Stimulated activated effector memory CD8-positive, alpha-beta T cell treated with anti-CD3 and anti-CD28 coated beads, Interleukin-12 subunit alpha, Interleukin-12 subunit beta, amount 100 ng/mL, for 72 hours (primary cell): ENCODE measurements around the gene MEIS1.
A peak's percentile ranks its signal among the peaks of the same experiment; 100 is the strongest.

Source experiments
- ATAC-seq: fragments of 150-1000 bp; cut with Tn5 transposase; 2 replicates; pipeline ENCODE4 v1.10.0; 2021
- DNase-seq, 2 donors: peaks; one replicate each; pipeline ENCODE4 v3.0.0; 2021 to 2022; ENCODE audit warnings: low spot score in 2 of 2
- H3K27ac Mint-ChIP-seq: one replicate; pipeline ENCODE4 v1.8.0; 2022; ENCODE audit warnings: mild to moderate bottlenecking, mixed read lengths
- H3K36me3 Mint-ChIP-seq: one replicate; pipeline ENCODE4 v1.8.0; 2022; ENCODE audit warnings: mild to moderate bottlenecking, mixed read lengths
- H3K4me1 Mint-ChIP-seq: one replicate; pipeline ENCODE4 v1.8.0; 2022; ENCODE audit warnings: mixed read lengths
- H3K4me3 Mint-ChIP-seq: one replicate; pipeline ENCODE4 v1.8.0; 2022; ENCODE audit warnings: mild to moderate bottlenecking, mixed read lengths
- H3K9me3 Mint-ChIP-seq: one replicate; pipeline ENCODE4 v1.8.0; 2022; ENCODE audit warnings: mixed read lengths

MEIS1 gene

DNA sequence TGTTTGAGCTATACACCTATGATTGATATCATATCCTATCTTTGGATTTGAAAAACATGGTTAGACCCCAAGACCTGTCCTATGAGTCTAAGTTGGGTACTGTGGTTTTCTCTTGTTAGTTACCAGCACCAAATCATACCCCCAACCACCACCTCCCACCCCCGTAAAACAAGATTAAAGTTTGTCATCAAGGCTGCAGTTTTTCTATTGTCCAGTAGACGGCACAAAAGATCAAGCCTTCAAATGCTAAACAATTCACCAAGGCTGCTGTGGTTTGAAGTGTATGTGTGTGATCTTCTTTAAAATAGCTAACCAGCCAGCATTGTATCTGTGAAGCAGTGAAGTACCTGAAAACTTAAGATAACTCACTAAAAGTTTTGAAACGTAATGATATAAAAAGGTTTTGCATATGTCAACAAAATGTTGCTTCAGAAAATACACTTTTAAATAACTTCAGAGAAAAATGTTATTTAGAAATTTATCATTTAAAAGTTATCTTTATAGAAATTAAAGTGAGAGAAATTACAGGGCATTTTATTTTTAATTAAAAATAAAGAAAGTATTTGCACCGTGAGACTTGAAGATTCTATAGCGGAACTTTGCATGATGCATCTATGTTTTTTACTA is 5.8 kb upstream of the MEIS1 start:
- Mint-ChIP-seq H3K9me3 (peaks cover 2% of the 10 kb centered on the region), H3K27ac (no peak overlapping the region), H3K4me1 (peaks cover 8% of the 10 kb centered on the region), H3K4me3 (no peak overlapping the region), H3K36me3 (no peaks in the 10 kb centered on the region)
- ATAC-seq (no peak), DNase-seq (no peak)

GRCh38 chr2:66429693-66430504 is 5.0 kb upstream of the MEIS1 start:
- DNase-seq, result no peak
- H3K36me3 Mint-ChIP-seq, result no peaks in the 10 kb centered on the region
- H3K4me3 Mint-ChIP-seq, result no peak overlapping the region
- peaks cover 2% of the 10 kb centered on the region for H3K9me3 Mint-ChIP-seq
- no peak overlapping the region for H3K27ac Mint-ChIP-seq
- peaks cover 16% of the 10 kb centered on the region for H3K4me1 Mint-ChIP-seq
- ATAC-seq, result no peak

- H3K36me3 Mint-ChIP-seq, result no peaks in the 10 kb centered on the region
Measured at GRCh38 chr2:66430505-66431273, 4.2 kb upstream of the MEIS1 start.

DNA sequence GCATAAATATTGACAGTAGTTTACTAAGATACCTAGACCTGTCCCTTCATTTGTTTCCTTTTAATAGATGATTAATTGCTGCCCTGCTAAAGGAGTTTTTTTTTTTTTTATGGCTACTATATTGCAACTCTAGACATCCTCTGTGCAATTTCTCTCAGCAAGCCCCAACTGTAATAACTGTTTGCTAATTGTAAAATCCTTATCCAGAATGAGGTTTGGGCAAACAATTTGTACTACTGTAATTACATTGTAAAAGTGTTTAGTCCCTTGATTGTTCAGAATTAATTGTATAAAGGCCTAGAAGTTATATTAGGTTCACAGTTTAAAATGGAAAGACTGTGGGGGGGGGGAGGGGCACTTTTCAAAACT is 3.7 kb upstream of the MEIS1 start:
- Mint-ChIP-seq H3K9me3 (peaks cover 2% of the 10 kb centered on the region), H3K4me3 (no peak overlapping the region)

More at GRCh38 chr2:66430505-66431273, 4.2 kb upstream of the MEIS1 start:
- Mint-ChIP-seq H3K9me3 (peaks cover 2% of the 10 kb centered on the region), H3K27ac (no peak overlapping the region), H3K4me1 (peaks cover 24% of the 10 kb centered on the region), H3K4me3 (no peak overlapping the region)
- DNase-seq (no peak), ATAC-seq (no peak)

DNA sequence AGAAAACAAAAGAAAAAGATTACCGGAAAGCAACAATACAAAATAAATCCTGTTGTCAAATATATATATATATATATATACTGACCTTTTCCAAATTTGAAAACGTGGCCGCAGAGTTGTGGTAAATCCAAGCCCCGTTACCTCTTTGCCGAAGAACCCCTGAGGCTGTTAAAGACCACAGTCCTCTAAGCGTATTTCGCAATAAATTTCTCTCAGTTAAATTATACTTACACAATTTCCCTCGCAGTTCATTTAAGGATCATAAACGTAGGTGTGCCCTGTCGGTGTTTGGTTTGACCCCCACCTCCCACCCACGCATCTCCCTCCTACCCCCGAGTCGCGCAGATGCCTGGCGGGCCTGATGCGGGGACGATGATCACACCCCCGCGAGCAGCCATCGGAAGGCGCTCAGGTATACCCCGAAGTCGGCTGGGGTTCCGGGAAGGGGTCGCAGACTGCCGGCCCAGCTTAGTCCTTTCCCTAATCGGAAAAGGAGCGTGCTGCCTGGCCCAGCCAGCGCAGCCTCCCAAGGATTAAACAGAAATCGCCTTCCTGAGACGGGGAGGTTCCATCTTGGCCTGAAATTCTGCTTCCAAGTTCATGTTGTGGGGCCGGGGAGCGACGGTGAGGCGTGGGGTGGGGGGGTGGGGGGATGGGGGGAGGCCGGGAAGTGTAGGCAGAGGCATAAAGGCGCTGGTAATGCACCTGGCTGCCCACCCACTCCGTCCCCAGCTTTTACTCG is 2.9 kb upstream of the MEIS1 start:
- Mint-ChIP-seq H3K27ac (no peak overlapping the region), H3K36me3 (no peaks in the 10 kb centered on the region), H3K4me3 (peak overlapping the region; percentile 74), H3K4me1 (peaks cover 24% of the 10 kb centered on the region), H3K9me3 (peaks cover 2% of the 10 kb centered on the region)
- DNase-seq (no peak), ATAC-seq (no peak)

More for the DNA sequence above, 3.7 kb upstream of the MEIS1 start:
- no peak for DNase-seq
- peaks cover 24% of the 10 kb centered on the region for H3K4me1 Mint-ChIP-seq
- ATAC-seq, result no peak
- no peaks in the 10 kb centered on the region for H3K36me3 Mint-ChIP-seq
- no peak overlapping the region for H3K27ac Mint-ChIP-seq

GRCh38 chr2:66432801-66433694 is 1.9 kb upstream of the MEIS1 start:
- Mint-ChIP-seq H3K4me3 (peak overlapping the region; percentile 74), H3K4me1 (peaks cover 30% of the 10 kb centered on the region), H3K36me3 (no peaks in the 10 kb centered on the region), H3K27ac (no peak overlapping the region), H3K9me3 (no peaks in the 10 kb centered on the region)
- DNase-seq, result no peak
- peak; percentile 25 for ATAC-seq

GRCh38 chr2:66433695-66433944 is 1.3 kb upstream of the MEIS1 start:
- Mint-ChIP-seq H3K4me1 (peaks cover 30% of the 10 kb centered on the region), H3K36me3 (no peaks in the 10 kb centered on the region), H3K9me3 (no peaks in the 10 kb centered on the region), H3K4me3 (peak overlapping the region; percentile 74), H3K27ac (no peak overlapping the region)
- no peak for ATAC-seq
- no peak for DNase-seq

DNA sequence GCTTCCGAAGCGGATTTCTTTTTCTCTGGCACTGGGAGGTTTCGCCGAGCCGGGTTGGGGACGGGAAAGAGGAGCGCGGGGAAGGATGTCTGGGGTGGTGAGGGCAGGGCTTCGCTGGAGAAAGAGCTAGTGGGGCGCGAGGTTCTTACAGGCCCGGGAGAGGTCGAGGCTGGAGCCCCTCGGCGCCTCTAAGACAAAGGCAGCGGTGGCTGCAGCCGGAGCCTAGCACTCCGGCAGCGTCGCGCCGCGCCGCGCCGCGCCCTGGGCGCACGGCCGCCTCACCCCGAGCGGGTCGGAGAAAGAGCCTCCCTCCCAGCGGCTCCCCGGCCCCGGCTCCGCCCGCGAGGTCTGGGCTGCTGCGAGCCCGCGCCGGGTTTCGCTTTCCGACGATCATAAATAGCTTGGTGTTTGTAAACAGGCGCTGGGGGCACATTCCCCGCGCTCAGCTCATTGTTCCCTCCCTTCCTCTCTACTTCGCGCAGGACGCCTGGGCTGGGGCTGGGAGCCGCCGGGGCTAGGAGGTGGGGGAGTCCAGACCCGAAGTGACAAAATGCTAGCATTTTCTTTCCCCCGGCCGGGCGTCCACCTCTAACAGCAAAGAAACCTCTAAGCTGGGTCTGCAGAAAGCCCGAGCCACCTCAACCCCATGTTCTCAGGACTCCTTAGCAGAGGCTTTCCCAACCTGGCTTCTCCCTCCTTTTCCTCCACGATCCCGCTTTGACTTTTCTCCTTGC is 813 bp upstream of the MEIS1 start:
- Mint-ChIP-seq H3K4me3 (peak overlapping the region; percentile 74), H3K9me3 (no peaks in the 10 kb centered on the region), H3K27ac (no peak overlapping the region), H3K4me1 (peaks cover 30% of the 10 kb centered on the region), H3K36me3 (no peaks in the 10 kb centered on the region)
- ATAC-seq (peak; percentile 42), DNase-seq (no peak)

DNA sequence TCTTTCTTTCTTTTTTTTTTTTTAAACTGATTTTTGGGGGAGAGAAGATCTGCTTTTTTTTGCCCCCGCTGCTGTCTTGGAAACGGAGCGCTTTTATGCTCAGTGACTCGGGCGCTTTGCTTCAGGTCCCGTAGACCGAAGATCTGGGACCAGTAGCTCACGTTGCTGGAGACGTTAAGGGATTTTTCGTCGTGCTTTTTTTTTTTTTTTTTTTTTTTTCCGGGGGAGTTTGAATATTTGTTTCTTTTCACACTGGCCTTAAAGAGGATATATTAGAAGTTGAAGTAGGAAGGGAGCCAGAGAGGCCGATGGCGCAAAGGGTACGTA is 587 bp downstream of the MEIS1 start:
- H3K36me3 Mint-ChIP-seq, result no peaks in the 10 kb centered on the region
- ATAC-seq (no peak), DNase-seq (no peak)
- peak overlapping the region; percentile 74 for H3K4me3 Mint-ChIP-seq
- H3K27ac Mint-ChIP-seq, result no peak overlapping the region
- no peaks in the 10 kb centered on the region for H3K9me3 Mint-ChIP-seq
- H3K4me1 Mint-ChIP-seq, result peaks cover 30% of the 10 kb centered on the region

DNA sequence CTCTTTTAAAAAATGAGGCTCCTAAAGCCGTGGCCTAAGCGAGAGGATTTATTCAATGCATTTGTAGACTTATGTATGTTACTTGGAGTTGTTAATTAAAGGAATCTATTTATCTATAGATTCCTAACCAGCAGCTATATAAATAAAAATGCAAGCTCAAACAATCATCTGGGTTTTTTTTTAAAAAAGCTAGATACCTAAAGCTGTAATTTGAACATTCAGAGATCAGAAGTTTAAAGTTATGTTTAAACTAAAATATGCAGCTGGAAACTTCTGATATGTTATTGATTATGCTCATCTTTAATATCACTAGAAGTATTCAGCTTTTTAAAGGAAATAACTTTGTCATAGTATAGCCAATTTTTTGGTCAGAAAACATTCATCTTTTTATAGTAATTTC is 1.0 kb downstream of the MEIS1 start:
- Mint-ChIP-seq H3K9me3 (no peaks in the 10 kb centered on the region), H3K4me1 (peaks cover 30% of the 10 kb centered on the region), H3K4me3 (peak overlapping the region; percentile 74), H3K36me3 (no peaks in the 10 kb centered on the region), H3K27ac (no peak overlapping the region)
- no peak for DNase-seq
- no peak for ATAC-seq

- DNase-seq (no peak), ATAC-seq (no peak)
- peaks cover under 1% of the 10 kb centered on the region for H3K9me3 Mint-ChIP-seq
- peaks cover 30% of the 10 kb centered on the region for H3K4me1 Mint-ChIP-seq
- no peak overlapping the region for H3K27ac Mint-ChIP-seq
- H3K36me3 Mint-ChIP-seq, result no peaks in the 10 kb centered on the region
- H3K4me3 Mint-ChIP-seq, result no peak overlapping the region
Measured at GRCh38 chr2:66436581-66437001, 1.7 kb downstream of the MEIS1 start.

DNA sequence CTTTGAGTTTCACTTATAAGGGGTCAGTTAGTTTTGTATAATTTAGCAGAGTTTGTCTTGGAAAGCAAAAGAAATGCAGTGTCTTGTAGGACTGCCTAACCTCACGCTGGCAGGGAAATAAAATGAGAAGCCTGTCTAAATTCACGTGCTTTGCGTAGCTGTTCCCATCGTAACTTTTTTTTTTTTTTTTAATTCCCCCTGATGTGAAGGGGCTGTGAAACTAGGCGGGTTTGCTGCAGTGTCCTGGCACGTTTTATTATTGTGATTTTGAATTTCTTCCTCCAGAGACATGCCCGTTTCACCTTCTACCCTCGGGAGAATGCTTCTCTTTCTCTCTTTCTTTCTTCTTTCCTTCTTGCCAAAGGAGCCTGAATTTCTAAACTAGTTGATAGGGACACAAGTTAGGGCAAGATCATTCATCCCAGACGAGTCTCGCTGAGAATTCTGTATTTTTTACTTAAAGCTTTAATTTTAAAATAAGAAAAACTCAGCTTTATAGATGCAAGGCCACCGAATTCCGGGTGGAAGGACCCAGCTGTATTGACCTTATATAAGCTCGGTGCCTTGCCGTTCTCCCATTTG is 2.3 kb downstream of the MEIS1 start:
- DNase-seq (no peak), ATAC-seq (no peak)
- peaks cover 30% of the 10 kb centered on the region for H3K4me1 Mint-ChIP-seq
- H3K9me3 Mint-ChIP-seq, result peaks cover 3% of the 10 kb centered on the region
- H3K4me3 Mint-ChIP-seq, result no peak overlapping the region
- H3K27ac Mint-ChIP-seq, result no peak overlapping the region
- no peaks in the 10 kb centered on the region for H3K36me3 Mint-ChIP-seq

- no peak for DNase-seq
- no peak for ATAC-seq
- H3K27ac Mint-ChIP-seq, result no peak overlapping the region
- H3K4me1 Mint-ChIP-seq, result peaks cover 30% of the 10 kb centered on the region
- no peak overlapping the region for H3K4me3 Mint-ChIP-seq
- H3K9me3 Mint-ChIP-seq, result peaks cover 3% of the 10 kb centered on the region
- no peaks in the 10 kb centered on the region for H3K36me3 Mint-ChIP-seq
Measured at GRCh38 chr2:66437691-66438497, 3.0 kb downstream of the MEIS1 start.
